Fibroblast of upper back skin (primary cell): ENCODE data around the gene IFIT2.
"Not testable (repeated sequence)": the region's sequence is repeated elsewhere in the genome, so short reads cannot be mapped to it uniquely, and the experiment has no call there.

Source experiments
- DNase-seq: peaks from one replicate; pipeline ENCODE4 v3.0.0-alpha.2; 2013

The IFIT2 gene

GRCh38 chr10:89301721-89302445, at the start of gene IFIT2:
Gene IFIT2, plus strand, starts transcription at chr10:89302046. Its CDS starts 78 bp downstream, at chr10:89302124.
- peak; percentile 61 for DNase-seq

- DNase-seq, result no peak
Measured at GRCh38 chr10:89252225-89252585, 49.6 kb upstream of the IFIT2 start.

GRCh38 chr10:89255091-89255579, 46.7 kb upstream of the IFIT2 start:
- DNase-seq, result not testable (repeated sequence)

- no peak for DNase-seq
Measured at GRCh38 chr10:89255793-89256192, 46.1 kb upstream of the IFIT2 start.

GRCh38 chr10:89256340-89256739, 45.5 kb upstream of the IFIT2 start:
- no peak for DNase-seq

GRCh38 chr10:89256962-89257361, 44.9 kb upstream of the IFIT2 start:
- DNase-seq, result no peak

- DNase-seq, result no peak
Measured at GRCh38 chr10:89257581-89257980, 44.3 kb upstream of the IFIT2 start.

- no peak for DNase-seq
Measured at GRCh38 chr10:89258881-89259280, 43.0 kb upstream of the IFIT2 start.

GRCh38 chr10:89262086-89263051, 39.5 kb upstream of the IFIT2 start:
- DNase-seq, result peak; percentile 91

GRCh38 chr10:89263091-89263490, 38.8 kb upstream of the IFIT2 start:
- DNase-seq, result no peak

- DNase-seq, result no peak
Measured at GRCh38 chr10:89263531-89263930, 38.3 kb upstream of the IFIT2 start.

- no peak for DNase-seq
Measured at GRCh38 chr10:89266721-89267453, 35.0 kb upstream of the IFIT2 start.

GRCh38 chr10:89269433-89270152, 32.3 kb upstream of the IFIT2 start:
- DNase-seq, result no peak

- no peak for DNase-seq
Measured at GRCh38 chr10:89270153-89270483, 31.7 kb upstream of the IFIT2 start.

- DNase-seq, result no peak
Measured at GRCh38 chr10:89271532-89271931, 30.3 kb upstream of the IFIT2 start.

- DNase-seq, result no peak
Measured at GRCh38 chr10:89273680-89274079, 28.2 kb upstream of the IFIT2 start.

- peak; percentile 55 for DNase-seq
Measured at GRCh38 chr10:89274928-89275327, 26.9 kb upstream of the IFIT2 start.

GRCh38 chr10:89275383-89275782, 26.5 kb upstream of the IFIT2 start:
- DNase-seq, result no peak

- peak; percentile 99 for DNase-seq
Measured at GRCh38 chr10:89278034-89278535, 23.8 kb upstream of the IFIT2 start.

- no peak for DNase-seq
Measured at GRCh38 chr10:89278900-89279392, 22.9 kb upstream of the IFIT2 start.

- peak; percentile 77 for DNase-seq
Measured at GRCh38 chr10:89279421-89279869, 22.4 kb upstream of the IFIT2 start.

GRCh38 chr10:89280508-89280907, 21.3 kb upstream of the IFIT2 start:
- DNase-seq, result peak; percentile 61
